IMR-90 (cell line): ENCODE data around the gene PDK3. TPM values are rescaled to one million over a fixed set of nuclear protein-coding genes. Genes with fewer than 3 reads are reported as not detected.

Source experiments
- ATAC-seq: fragments of 200-7000 bp; cut with Tn5 transposase; 2 replicates; pipeline ENCODE4 v1.9.1; 2020; ENCODE audit warnings: low read depth, mild to moderate bottlenecking, moderate library complexity
- BruUV-seq: library from RNA; stranded (reverse); fragments of 400-500 nt; replicated peaks from 2 replicates; lab custom pipeline; 2021; lab: Mats Ljungman, UMichigan
- CTCF ChIA-PET: fragments of 300-600 bp; formaldehyde crosslinking; extraction: SDS; loops from one replicate; lab custom pipeline; 2021; ENCODE audit warnings: antibody characterized with exemption; lab: Yijun Ruan, JAX
- POLR2A ChIA-PET: fragments of 300-600 bp; sonication (Branson Sonifier 250); formaldehyde crosslinking; loops from one replicate; lab custom pipeline; 2022; ENCODE audit warnings: antibody characterized with exemption; ENCODE audit not compliant: unreplicated experiment; lab: Charles Lee
- DNase-seq: peaks from one replicate; pipeline ENCODE4 v3.0.0; 2013
- H2AFZ ChIP-seq: replicated peaks from 2 replicates; pipeline ENCODE3; 2013; ENCODE audit warnings: low read length, mild to moderate bottlenecking; ENCODE audit not compliant: poor library complexity
- H2AK5ac ChIP-seq: 2 replicates; pipeline ENCODE4 v1.6.1; 2013; ENCODE audit warnings: low read depth, low read length, inconsistent platforms
- H2AK9ac ChIP-seq: replicated peaks from 2 replicates; pipeline ENCODE3; 2013; ENCODE audit warnings: mild to moderate bottlenecking, low read depth, low read length, moderate library complexity; ENCODE audit not compliant: poor library complexity
- H2BK120ac ChIP-seq: 2 replicates; pipeline ENCODE4 v1.6.1; 2013; ENCODE audit warnings: low read depth, low read length, inconsistent platforms
- H2BK15ac ChIP-seq: 3 replicates; pipeline ENCODE4 v1.6.1; 2013; ENCODE audit warnings: low read depth, low read length, inconsistent platforms
- H2BK20ac ChIP-seq: 2 replicates; pipeline ENCODE4 v1.6.1; 2013; ENCODE audit warnings: low read depth, mild to moderate bottlenecking, inconsistent platforms, low read length, moderate library complexity
- H2BK5ac ChIP-seq: 2 replicates; pipeline ENCODE4 v1.6.1; 2013; ENCODE audit warnings: mild to moderate bottlenecking, low read depth, low read length, inconsistent platforms; ENCODE audit not compliant: poor library complexity, severe bottlenecking
- H3K14ac ChIP-seq: replicated peaks from 2 replicates; pipeline ENCODE4 v1.6.1; 2013; ENCODE audit warnings: low read depth, low read length, inconsistent platforms
- H3K18ac ChIP-seq: 2 replicates; pipeline ENCODE4 v1.6.1; 2013; ENCODE audit warnings: low read depth, low read length, control low read depth
- H3K23ac ChIP-seq: 2 replicates; pipeline ENCODE4 v1.6.1; 2013; ENCODE audit warnings: low read depth, low read length, inconsistent platforms
- H3K27ac ChIP-seq: 2 replicates; pipeline ENCODE4 v1.5.1; 2013; ENCODE audit warnings: mild to moderate bottlenecking, control low read depth, low read length; ENCODE audit not compliant: insufficient read depth
- H3K27me3 ChIP-seq: 2 replicates; pipeline ENCODE4 v1.6.1; 2013; ENCODE audit warnings: low read length; ENCODE audit not compliant: control insufficient read depth, insufficient read depth
- H3K36me3 ChIP-seq: 2 replicates; pipeline ENCODE4 v1.6.1; 2013; ENCODE audit warnings: low read length, mixed read lengths; ENCODE audit not compliant: control insufficient read depth, insufficient read depth
- H3K4ac ChIP-seq: 2 replicates; pipeline ENCODE4 v1.6.1; 2013; ENCODE audit warnings: low read depth, low read length, inconsistent platforms
- H3K4me1 ChIP-seq: 2 replicates; pipeline ENCODE4 v1.6.1; 2013; ENCODE audit warnings: low read length, mixed read lengths; ENCODE audit not compliant: control insufficient read depth, insufficient read depth
- H3K4me2 ChIP-seq: 2 replicates; pipeline ENCODE4 v1.6.1; 2013; ENCODE audit warnings: low read depth, mild to moderate bottlenecking, control low read depth, low read length, moderate library complexity
- H3K4me3 ChIP-seq: 2 replicates; pipeline ENCODE4 v1.5.1; 2013; ENCODE audit warnings: low read depth, mild to moderate bottlenecking, control low read depth, low read length, moderate library complexity; ENCODE audit not compliant: insufficient read depth
- H3K56ac ChIP-seq: 2 replicates; pipeline ENCODE4 v1.6.1; 2013; ENCODE audit warnings: low read length, inconsistent platforms; ENCODE audit not compliant: insufficient read depth; ENCODE audit errors: extremely low read depth
- H3K79me1 ChIP-seq, 2 experiments: 2 replicates each; pipeline ENCODE4 v1.6.1; 2013; ENCODE audit warnings: low read length in 2 of 2, inconsistent platforms in 1 of 2, low read depth in 1 of 2
- H3K9ac ChIP-seq: 2 replicates; pipeline ENCODE4 v1.6.1; 2013; ENCODE audit warnings: low read depth, low read length, control low read depth
- H3K9me1 ChIP-seq: 2 replicates; pipeline ENCODE4 v1.6.1; 2013; ENCODE audit warnings: low read length, inconsistent platforms; ENCODE audit not compliant: insufficient read depth
- H3K9me3 ChIP-seq: 2 replicates; pipeline ENCODE4 v1.6.1; 2013; ENCODE audit warnings: low read length; ENCODE audit not compliant: control insufficient read depth, insufficient read depth
- H4K20me1 ChIP-seq: 2 replicates; pipeline ENCODE4 v1.6.1; 2013; ENCODE audit warnings: low read length, inconsistent platforms; ENCODE audit not compliant: insufficient read depth
- H4K5ac ChIP-seq: 2 replicates; pipeline ENCODE4 v1.6.1; 2013; ENCODE audit warnings: mild to moderate bottlenecking, low read depth, low read length, control low read depth
- H4K8ac ChIP-seq, 2 experiments: 2 replicates each; pipeline ENCODE4 v1.6.1; 2013; ENCODE audit warnings: low read depth in 2 of 2, low read length in 2 of 2, control low read depth in 1 of 2, inconsistent platforms in 1 of 2
- H4K91ac ChIP-seq: 2 replicates; pipeline ENCODE4 v1.6.1; 2013; ENCODE audit warnings: low read depth, low read length, inconsistent platforms; ENCODE audit not compliant: insufficient read depth
- CEBPB ChIP-seq: IDR thresholded peaks from 2 replicates; pipeline ENCODE4 v1.6.1; 2012; ENCODE audit warnings: low read depth, low read length, improper control_type of control experiment
- CHD1 ChIP-seq: IDR thresholded peaks from 2 replicates; pipeline ENCODE4 v1.6.1; 2012; ENCODE audit warnings: low read depth, low read length, improper control_type of control experiment
- FOS ChIP-seq: fragments of 150-350 bp; IDR thresholded peaks from 2 replicates; pipeline ENCODE4 v1.6.1; 2016; ENCODE audit warnings: low read depth, low read length
- MAFK ChIP-seq: IDR thresholded peaks from 2 replicates; pipeline ENCODE4 v1.6.1; 2012; ENCODE audit warnings: low read depth, low read length, improper control_type of control experiment
- MAZ ChIP-seq: IDR thresholded peaks from 2 replicates; pipeline ENCODE4 v1.6.1; 2012; ENCODE audit warnings: low read depth, mild to moderate bottlenecking, low read length, improper control_type of control experiment, moderate library complexity, borderline replicate concordance
- NFE2L2 ChIP-seq: fragments of 150-350 bp; IDR thresholded peaks from 2 replicates; pipeline ENCODE4 v1.6.1; 2016; ENCODE audit warnings: low read depth, mild to moderate bottlenecking, low read length
- RCOR1 ChIP-seq: IDR thresholded peaks from 2 replicates; pipeline ENCODE4 v1.6.1; 2012; ENCODE audit warnings: mild to moderate bottlenecking, low read length, improper control_type of control experiment; ENCODE audit not compliant: insufficient replicate concordance
- RFX5 ChIP-seq: IDR thresholded peaks from 2 replicates; pipeline ENCODE4 v1.8.0; 2012; ENCODE audit warnings: low read depth, mild to moderate bottlenecking, low read length, moderate library complexity
- SMC3 ChIP-seq: fragments of 150-350 bp; IDR thresholded peaks from 2 replicates; pipeline ENCODE4 v1.6.1; 2016; ENCODE audit warnings: low read depth, mild to moderate bottlenecking, antibody characterized with exemption, low read length, moderate library complexity
- WGBS, 2 experiments: methylation state at CpG; one replicate each; pipeline versions ENCODE4 v1.1.5 to v1.1.7; 2013; ENCODE audit warnings: missing lambda C conversion rate in 2 of 2; ENCODE audit not compliant: insufficient read length in 1 of 2; ENCODE audit errors: extremely low coverage in 2 of 2; 5-methylcytosine and 5-hydroxymethylcytosine counted together
- dilution Hi-C: fragments of 300-500 bp; cut with HindIII; formaldehyde crosslinking; loops from one replicate; pipeline ENCODE4 v1.14.3; 2018; ENCODE audit warnings: low sequenced_read_pairs; ENCODE audit not compliant: unreplicated experiment
- in situ Hi-C: fragments of 300-500 bp; cut with MboI; formaldehyde crosslinking; loops from 3 replicates; pipeline ENCODE4 v1.14.3; 2019; ENCODE audit warnings: low sequenced_read_pairs, inconsistent platforms, mixed read lengths
- intact Hi-C: fragments of 100-400 bp; cut with micrococcal nuclease; formaldehyde crosslinking; loops from 2 replicates; pipeline ENCODE4 v1.10.0; 2022
- polyA plus RNA-seq, 3 experiments: library from polyadenylated mRNA; depleted of rRNA; stranded (reverse); fragments of >200 nt; gene quantifications; 2 replicates each; pipeline ENCODE4 v1.2.3, GENCODE V29; 2012; ENCODE audit warnings: low replicate concordance in 1 of 3
- total RNA-seq: library from RNA; depleted of rRNA; stranded (reverse); fragments of >200 nt; gene quantifications from 2 replicates; pipeline ENCODE4 v1.2.3, GENCODE V29; 2012
- TF ChIP-seq, protein P1 (sequence below): conservative IDR thresholded peaks from 2 replicates; pipeline ENCODE4 v1.5.1; 2012; ENCODE audit warnings: mild to moderate bottlenecking, low read depth, low read length, improper control_type of control experiment

PDK3 gene
- total and polyA plus RNA-seq, 2 of the 4 experiments (the other 2 are of a cell fraction), result 2.3 to 4.8 TPM

DNA sequence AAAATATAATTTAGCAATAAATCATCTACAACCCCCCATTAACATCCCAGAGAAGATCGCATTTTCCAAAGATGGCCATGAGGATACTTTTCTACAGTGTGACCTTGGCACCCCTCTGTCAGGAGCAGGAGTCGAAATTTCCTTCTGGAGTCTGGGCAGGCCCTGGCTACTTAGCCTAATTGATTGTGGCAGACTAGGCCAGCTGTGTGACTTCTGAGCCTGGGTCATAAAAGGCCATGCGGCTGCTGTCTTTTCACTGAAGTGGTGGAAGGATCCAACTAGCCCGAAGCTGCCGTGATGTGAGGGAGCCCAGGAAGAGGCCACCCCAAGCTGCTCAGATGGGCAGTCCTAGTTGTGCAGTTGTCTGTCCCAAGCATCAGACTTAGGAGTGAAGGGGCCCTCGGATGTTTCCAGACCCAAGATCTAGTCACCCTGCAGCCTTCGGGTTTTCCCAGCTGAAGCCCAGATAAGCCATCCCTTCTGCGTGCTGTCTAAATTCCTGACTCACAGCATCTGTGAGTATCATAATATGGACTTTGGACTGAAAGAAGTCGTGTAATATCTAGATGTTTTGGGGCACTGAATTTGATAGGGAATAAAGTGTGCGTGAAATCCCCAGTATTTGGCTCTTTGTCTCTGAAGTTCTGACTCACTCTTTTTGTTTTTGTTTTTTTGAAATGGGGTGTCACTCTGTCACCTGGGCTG, 21.0 kb downstream of the PDK3 start:
- H2AFZ ChIP-seq, result no peak overlapping the region
- no peak overlapping the region for H4K91ac ChIP-seq
- no peak overlapping the region for H3K4me2 ChIP-seq
- ChIA-PET CTCF (no interaction called here), POLR2A (no interaction called here)
- no peaks in the 10 kb centered on the region for H3K9me3 ChIP-seq
- intact Hi-C loops (no loop called here), dilution Hi-C loops (no loop called here), in situ Hi-C loops (no loop called here)
- H3K9ac ChIP-seq, result no peak overlapping the region
- no peaks in the 10 kb centered on the region for H3K79me1 ChIP-seq
- no peak overlapping the region for H4K8ac ChIP-seq
- H3K18ac ChIP-seq, result no peak overlapping the region
- no peak overlapping the region for H3K4me3 ChIP-seq
- H3K36me3 ChIP-seq, result no peaks in the 10 kb centered on the region
- 73% methylated on average over 4 of the region's 10 CpGs; no CpG with 5 or more reads in 1 of the 2 experiments for WGBS, 2 experiments
- H2BK20ac ChIP-seq, result no peak overlapping the region
- H3K27ac ChIP-seq, result no peak overlapping the region
- no peak overlapping the region for H2AK9ac ChIP-seq
- no peaks in the 10 kb centered on the region for H3K9me1 ChIP-seq
- H2AK5ac ChIP-seq, result no peak overlapping the region
- no peak overlapping the region for H3K14ac ChIP-seq
- no peak overlapping the region for H2BK120ac ChIP-seq
- H3K56ac ChIP-seq, result no peak overlapping the region
- TF ChIP-seq RFX5 (no peak), NFE2L2 (no peak), MAFK (no peak), SMC3 (no peak), CHD1 (no peak), FOS (no peak), CEBPB (no peak), MAZ (no peak), RCOR1 (no peak)
- TF ChIP-seq, protein P1, sequence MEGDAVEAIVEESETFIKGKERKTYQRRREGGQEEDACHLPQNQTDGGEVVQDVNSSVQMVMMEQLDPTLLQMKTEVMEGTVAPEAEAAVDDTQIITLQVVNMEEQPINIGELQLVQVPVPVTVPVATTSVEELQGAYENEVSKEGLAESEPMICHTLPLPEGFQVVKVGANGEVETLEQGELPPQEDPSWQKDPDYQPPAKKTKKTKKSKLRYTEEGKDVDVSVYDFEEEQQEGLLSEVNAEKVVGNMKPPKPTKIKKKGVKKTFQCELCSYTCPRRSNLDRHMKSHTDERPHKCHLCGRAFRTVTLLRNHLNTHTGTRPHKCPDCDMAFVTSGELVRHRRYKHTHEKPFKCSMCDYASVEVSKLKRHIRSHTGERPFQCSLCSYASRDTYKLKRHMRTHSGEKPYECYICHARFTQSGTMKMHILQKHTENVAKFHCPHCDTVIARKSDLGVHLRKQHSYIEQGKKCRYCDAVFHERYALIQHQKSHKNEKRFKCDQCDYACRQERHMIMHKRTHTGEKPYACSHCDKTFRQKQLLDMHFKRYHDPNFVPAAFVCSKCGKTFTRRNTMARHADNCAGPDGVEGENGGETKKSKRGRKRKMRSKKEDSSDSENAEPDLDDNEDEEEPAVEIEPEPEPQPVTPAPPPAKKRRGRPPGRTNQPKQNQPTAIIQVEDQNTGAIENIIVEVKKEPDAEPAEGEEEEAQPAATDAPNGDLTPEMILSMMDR, result no peak
- H3K4me1 ChIP-seq, result no peaks in the 10 kb centered on the region
- H2BK5ac ChIP-seq, result no peak overlapping the region
- no peak overlapping the region for H4K5ac ChIP-seq
- no peaks in the 10 kb centered on the region for H3K27me3 ChIP-seq
- no TSS peak for BruUV-seq
- ATAC-seq, result no peak
- no peak overlapping the region for H3K23ac ChIP-seq
- no peak for DNase-seq
- no peak overlapping the region for H3K4ac ChIP-seq
- H4K20me1 ChIP-seq, result no peaks in the 10 kb centered on the region
- no peak overlapping the region for H2BK15ac ChIP-seq
